Nephron (organoid): Measurements from ENCODE around the gene KRTAP20-3.

Experiments
- H3K27ac Mint-ChIP-seq, 3 experiments: 2 replicates each; pipeline ENCODE4 v1.8.0; 2020; ENCODE audit warnings: mixed read lengths in 3 of 3, mild to moderate bottlenecking in 2 of 3, moderate library complexity in 1 of 3
- H3K27me3 Mint-ChIP-seq: 2 replicates; pipeline ENCODE4 v1.8.0; 2021; ENCODE audit warnings: low read depth, mild to moderate bottlenecking, moderate library complexity, mixed read lengths
- H3K36me3 Mint-ChIP-seq: 2 replicates; pipeline ENCODE4 v1.8.0; 2020; ENCODE audit warnings: low read depth, mixed read lengths
- H3K4me1 Mint-ChIP-seq: 2 replicates; pipeline ENCODE4 v1.8.0; 2020; ENCODE audit warnings: mixed read lengths
- H3K4me3 Mint-ChIP-seq, 3 experiments: 2 replicates each; pipeline ENCODE4 v1.8.0; 2020; ENCODE audit warnings: mild to moderate bottlenecking in 3 of 3, mixed read lengths in 3 of 3, moderate library complexity in 2 of 3
- H3K9me3 Mint-ChIP-seq: 2 replicates; pipeline ENCODE4 v1.8.0; 2020; ENCODE audit warnings: mixed read lengths
- TF ChIP-seq, protein P1 (sequence below), 3 experiments: fragments of 200-600 bp; sonication (generic); IDR thresholded peaks; one replicate each; pipeline ENCODE4 v1.5.0; 2021; ENCODE audit warnings: antibody characterized with exemption in 3 of 3; ENCODE audit not compliant: unreplicated experiment in 3 of 3

KRTAP20-3 gene

GRCh38 chr21:30615199-30615598, 27.5 kb upstream of the KRTAP20-3 start:
- TF ChIP-seq, protein P1, sequence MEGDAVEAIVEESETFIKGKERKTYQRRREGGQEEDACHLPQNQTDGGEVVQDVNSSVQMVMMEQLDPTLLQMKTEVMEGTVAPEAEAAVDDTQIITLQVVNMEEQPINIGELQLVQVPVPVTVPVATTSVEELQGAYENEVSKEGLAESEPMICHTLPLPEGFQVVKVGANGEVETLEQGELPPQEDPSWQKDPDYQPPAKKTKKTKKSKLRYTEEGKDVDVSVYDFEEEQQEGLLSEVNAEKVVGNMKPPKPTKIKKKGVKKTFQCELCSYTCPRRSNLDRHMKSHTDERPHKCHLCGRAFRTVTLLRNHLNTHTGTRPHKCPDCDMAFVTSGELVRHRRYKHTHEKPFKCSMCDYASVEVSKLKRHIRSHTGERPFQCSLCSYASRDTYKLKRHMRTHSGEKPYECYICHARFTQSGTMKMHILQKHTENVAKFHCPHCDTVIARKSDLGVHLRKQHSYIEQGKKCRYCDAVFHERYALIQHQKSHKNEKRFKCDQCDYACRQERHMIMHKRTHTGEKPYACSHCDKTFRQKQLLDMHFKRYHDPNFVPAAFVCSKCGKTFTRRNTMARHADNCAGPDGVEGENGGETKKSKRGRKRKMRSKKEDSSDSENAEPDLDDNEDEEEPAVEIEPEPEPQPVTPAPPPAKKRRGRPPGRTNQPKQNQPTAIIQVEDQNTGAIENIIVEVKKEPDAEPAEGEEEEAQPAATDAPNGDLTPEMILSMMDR (IDR thresholded peaks at IDR 0.05; ENCODE audit: unreplicated experiment in 3 of 3), result no peak
- H3K36me3 Mint-ChIP-seq, result no peaks in the 10 kb centered on the region

DNA sequence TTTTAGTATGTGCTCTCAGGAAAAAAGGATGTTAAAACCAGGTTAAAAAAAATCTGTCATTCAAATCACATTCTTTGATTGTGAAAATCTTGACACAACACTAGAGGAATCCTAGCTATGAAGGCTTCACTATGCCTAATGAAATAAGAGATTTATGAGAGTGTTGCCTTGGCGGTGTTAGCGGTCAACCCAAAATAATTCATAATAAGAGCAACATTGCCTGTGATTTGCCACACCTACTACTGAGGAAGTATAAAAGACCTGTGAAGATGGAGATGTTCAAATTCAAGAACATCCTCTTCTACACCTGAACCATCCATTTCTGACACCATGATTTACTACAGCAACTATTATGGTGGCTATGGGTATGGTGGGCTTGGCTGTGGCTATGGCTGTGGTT, 26.5 kb upstream of the KRTAP20-3 start, which contains the start of gene KRTAP20-1:
KRTAP20-1 (plus strand) TSS at position 301 of the 400 bp plus-strand sequence; CDS start at position 331, 30 bp downstream.
- H3K9me3 Mint-ChIP-seq, result peaks cover under 1% of the 10 kb centered on the region
- no peak within 1 kb of the TSS for H3K4me3 Mint-ChIP-seq
- H3K27me3 Mint-ChIP-seq, result no peaks in the 10 kb centered on the region
- no peaks in the 10 kb centered on the region for H3K4me1 Mint-ChIP-seq
- TF ChIP-seq, protein P1 (IDR thresholded peaks at IDR 0.05; ENCODE audit: unreplicated experiment in 3 of 3), result no peak
- H3K27ac Mint-ChIP-seq, result no peak within 1 kb of the TSS
- no peaks in the 10 kb centered on the region for H3K36me3 Mint-ChIP-seq

More at GRCh38 chr21:30615199-30615598, 27.5 kb upstream of the KRTAP20-3 start:
- no peaks in the 10 kb centered on the region for H3K4me1 Mint-ChIP-seq
- H3K27me3 Mint-ChIP-seq, result no peaks in the 10 kb centered on the region
- H3K27ac Mint-ChIP-seq, result no peak overlapping the region
- H3K4me3 Mint-ChIP-seq, result no peak overlapping the region
- H3K9me3 Mint-ChIP-seq, result peaks cover 3% of the 10 kb centered on the region

- Mint-ChIP-seq H3K27me3 (no peaks in the 10 kb centered on the region), H3K4me1 (no peaks in the 10 kb centered on the region), H3K4me3 (no peak overlapping the region), H3K27ac (no peak overlapping the region), H3K36me3 (no peaks in the 10 kb centered on the region), H3K9me3 (no peaks in the 10 kb centered on the region)
- TF ChIP-seq, protein P1 (IDR thresholded peaks at IDR 0.05; ENCODE audit: unreplicated experiment in 3 of 3), result no peak
Measured at GRCh38 chr21:30620080-30620479, 22.6 kb upstream of the KRTAP20-3 start.

DNA sequence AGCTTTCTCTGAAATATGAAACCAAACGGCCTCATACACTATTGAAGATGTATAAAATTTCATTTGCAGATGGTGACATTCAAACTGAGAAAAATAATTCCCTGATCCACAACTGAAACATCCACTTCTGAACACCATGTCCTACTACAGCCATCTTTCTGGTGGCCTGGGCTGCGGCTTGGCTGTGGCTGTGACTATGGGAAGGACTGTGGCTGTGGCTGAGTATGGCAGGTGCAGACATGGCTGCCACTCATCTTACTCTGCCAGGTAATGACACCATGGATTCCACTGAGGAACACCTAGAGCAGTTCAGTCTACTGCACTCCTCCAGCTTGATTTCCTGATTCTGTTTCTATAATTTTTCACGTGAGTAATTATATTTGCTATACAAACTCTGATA, 22.1 kb upstream of the KRTAP20-3 start, which contains the start of gene KRTAP20-4:
KRTAP20-4 (plus strand) TSS at position 106 of the 400 bp plus-strand sequence.
- H3K36me3 Mint-ChIP-seq, result no peaks in the 10 kb centered on the region
- TF ChIP-seq, protein P1 (IDR thresholded peaks at IDR 0.05; ENCODE audit: unreplicated experiment in 3 of 3), result no peak

GRCh38 chr21:30623362-30623761, 19.3 kb upstream of the KRTAP20-3 start:
- H3K9me3 Mint-ChIP-seq, result peaks cover 2% of the 10 kb centered on the region
- H3K27ac Mint-ChIP-seq, result no peak overlapping the region
- no peaks in the 10 kb centered on the region for H3K36me3 Mint-ChIP-seq
- no peak overlapping the region for H3K4me3 Mint-ChIP-seq
- no peaks in the 10 kb centered on the region for H3K27me3 Mint-ChIP-seq
- TF ChIP-seq, protein P1 (IDR thresholded peaks at IDR 0.05; ENCODE audit: unreplicated experiment in 3 of 3), result no peak
- no peaks in the 10 kb centered on the region for H3K4me1 Mint-ChIP-seq

More for the DNA sequence above, 22.1 kb upstream of the KRTAP20-3 start, which contains the start of gene KRTAP20-4:
- H3K4me3 Mint-ChIP-seq, result no peak within 1 kb of the TSS
- H3K9me3 Mint-ChIP-seq, result no peaks in the 10 kb centered on the region
- H3K27ac Mint-ChIP-seq, result no peak within 1 kb of the TSS
- no peaks in the 10 kb centered on the region for H3K4me1 Mint-ChIP-seq
- no peaks in the 10 kb centered on the region for H3K27me3 Mint-ChIP-seq

DNA sequence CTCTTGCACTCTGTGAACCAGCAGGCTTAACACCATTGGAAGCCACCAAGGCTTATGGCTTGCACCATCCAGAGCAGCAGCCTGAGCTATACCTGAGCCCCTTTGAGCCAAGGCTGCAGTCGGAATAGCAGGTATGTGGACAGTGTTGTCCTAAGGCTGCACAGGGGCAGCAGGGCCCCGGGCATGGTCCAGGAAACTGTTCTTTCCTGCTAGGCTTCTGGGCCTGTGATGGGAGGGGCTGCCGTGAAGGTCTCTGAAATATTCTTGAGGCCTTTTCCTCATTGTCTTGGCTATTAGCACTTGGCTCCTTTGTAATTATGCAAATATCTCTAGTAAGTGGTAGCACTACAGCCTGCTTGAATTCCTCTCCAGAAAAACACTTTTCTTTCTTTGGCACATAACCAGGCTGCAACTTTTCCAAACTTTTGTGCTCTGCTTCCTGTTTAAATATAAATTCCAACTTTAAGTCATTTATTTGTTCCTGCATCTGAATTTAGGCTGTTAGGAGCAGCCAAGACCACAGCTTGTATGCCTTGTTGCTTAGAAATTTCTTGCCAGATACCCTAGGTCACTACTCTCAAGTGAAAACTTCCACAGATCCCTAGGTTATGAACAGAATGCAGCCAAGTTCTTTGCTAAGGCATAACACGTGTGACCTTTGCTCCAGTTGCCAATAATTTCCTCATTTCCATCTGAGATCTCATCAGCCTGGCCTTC, 17.1 kb upstream of the KRTAP20-3 start:
- Mint-ChIP-seq H3K4me3 (no peak overlapping the region), H3K27ac (no peak overlapping the region), H3K9me3 (peaks cover 2% of the 10 kb centered on the region), H3K27me3 (no peaks in the 10 kb centered on the region), H3K4me1 (no peaks in the 10 kb centered on the region), H3K36me3 (no peaks in the 10 kb centered on the region)
- TF ChIP-seq, protein P1 (IDR thresholded peaks at IDR 0.05; ENCODE audit: unreplicated experiment in 3 of 3), result no peak
